UCSD-AML1 (cell line): Measurements from ENCODE around the gene APH1B.
"Not testable (repeated sequence)": the region's sequence is repeated elsewhere in the genome, so short reads cannot be mapped to it uniquely, and the experiment has no call there.

Experiments
- DNase-seq: peaks from one replicate; lab custom pipeline; 2025; ENCODE audit not compliant: unreplicated experiment; lab: John Stamatoyannopoulos, UW

APH1B gene

GRCh38 chr15:63277038-63277892, at the start of gene APH1B:
Gene APH1B (plus strand): TSS chr15:63277605. CDS start chr15:63277624, 19 bp downstream.
- DNase-seq: peak; percentile 88

GRCh38 chr15:63227689-63228088, 49.7 kb upstream of the APH1B start:
- DNase-seq: no peak

- no peak for DNase-seq
These were observed 46.2 kb upstream of the APH1B start for GRCh38 chr15:63231206-63231605.

GRCh38 chr15:63231706-63232105, 45.7 kb upstream of the APH1B start:
- DNase-seq: no peak

GRCh38 chr15:63232405-63232804, 45.0 kb upstream of the APH1B start:
- DNase-seq: no peak

- DNase-seq: no peak
These were observed 44.5 kb upstream of the APH1B start for GRCh38 chr15:63232943-63233342.

GRCh38 chr15:63233667-63234423, 43.6 kb upstream of the APH1B start:
- DNase-seq: no peak

GRCh38 chr15:63234451-63234870, 42.9 kb upstream of the APH1B start:
- no peak for DNase-seq

GRCh38 chr15:63236272-63236671, 41.1 kb upstream of the APH1B start:
- no peak for DNase-seq

- DNase-seq: not testable (repeated sequence)
These were observed 40.3 kb upstream of the APH1B start for GRCh38 chr15:63237086-63237485.

GRCh38 chr15:63238171-63238570, 39.2 kb upstream of the APH1B start:
- DNase-seq: no peak

GRCh38 chr15:63238796-63239195, 38.6 kb upstream of the APH1B start:
- peak; percentile 15 for DNase-seq

- no peak for DNase-seq
These were observed 37.3 kb upstream of the APH1B start for GRCh38 chr15:63240109-63240508.

GRCh38 chr15:63241316-63241715, 36.1 kb upstream of the APH1B start:
- no peak for DNase-seq

- DNase-seq: no peak
These were observed 34.3 kb upstream of the APH1B start for GRCh38 chr15:63243101-63243500.

GRCh38 chr15:63243776-63244175, 33.6 kb upstream of the APH1B start:
- DNase-seq: no peak

- DNase-seq: no peak
These were observed 33.0 kb upstream of the APH1B start for GRCh38 chr15:63244399-63244798.

GRCh38 chr15:63244976-63245645, 32.3 kb upstream of the APH1B start:
- no peak for DNase-seq

GRCh38 chr15:63246691-63247469, 30.5 kb upstream of the APH1B start:
- DNase-seq: no peak

- DNase-seq: no peak
These were observed 27.0 kb upstream of the APH1B start for GRCh38 chr15:63250312-63250965.
